ENCODE data around the gene CCN2.

Gene CCN2

DNA sequence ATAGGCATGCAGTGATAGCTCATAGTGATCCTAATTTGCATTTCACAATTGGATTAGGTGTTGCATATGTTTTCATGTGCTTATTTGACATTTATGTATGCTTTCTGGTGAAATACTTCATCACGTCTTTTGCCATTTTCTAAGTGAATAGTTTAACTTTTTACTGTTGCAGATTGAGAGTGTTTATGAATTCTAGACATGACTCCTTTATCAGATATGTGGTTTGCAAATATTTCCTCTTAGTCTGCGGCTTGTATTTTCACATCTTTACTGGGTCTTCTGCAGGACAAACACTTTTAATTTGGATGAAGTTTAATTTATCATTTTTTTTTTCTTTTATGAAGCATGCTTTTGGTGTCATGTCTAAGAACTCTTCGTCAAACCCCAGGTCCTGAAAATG, 39.2 kb downstream of the CCN2 start:
- in situ Hi-C loops (cut with MboI; ENCODE audit: low sequenced_read_pairs) = loop anchor here (10.0 to 25.0 kb wide), 3 partner anchors 217 to 600 kb away; partner anchors contain the start of gene STX7

DNA sequence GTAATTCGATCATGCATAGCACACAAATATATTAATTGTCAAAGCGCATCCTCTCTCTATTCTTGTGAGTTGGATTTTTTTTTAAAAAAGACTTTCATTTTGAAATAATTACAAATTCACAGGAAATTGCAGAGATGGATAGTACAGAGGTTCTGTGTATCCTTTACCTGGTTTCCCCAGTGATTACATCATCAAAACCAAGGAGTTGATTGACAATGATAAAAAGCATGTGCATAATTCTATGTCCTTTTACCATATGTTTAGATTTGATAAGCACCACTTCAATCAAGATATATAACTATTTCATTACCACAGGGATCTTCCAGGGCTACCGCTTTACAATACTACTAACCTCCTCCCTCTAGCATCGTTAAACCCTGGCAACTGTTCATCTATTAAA, 40.2 kb downstream of the CCN2 start:
- in situ Hi-C loops (cut with MboI; ENCODE audit: low sequenced_read_pairs) = loop anchor here (10.0 to 25.0 kb wide), 3 partner anchors 216 to 601 kb away; partner anchors contain the start of gene STX7

DNA sequence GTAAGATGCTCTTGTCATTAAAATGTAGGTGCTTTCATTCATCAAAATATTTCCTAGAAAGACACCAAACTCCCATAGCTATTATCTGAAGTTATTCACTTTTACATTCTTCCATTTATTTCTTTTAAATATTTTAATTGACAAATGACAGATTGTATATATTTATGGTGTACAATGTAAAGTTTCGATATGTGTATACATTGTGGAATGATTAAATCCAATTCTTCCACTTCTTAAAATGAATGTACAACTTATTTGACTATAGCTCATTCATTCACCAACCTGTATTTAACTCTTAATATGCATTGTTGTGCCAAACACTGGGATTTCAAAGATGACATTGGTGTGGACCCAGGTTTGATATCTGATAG, 41.0 kb downstream of the CCN2 start:
- in situ Hi-C loops (cut with MboI; ENCODE audit: low sequenced_read_pairs) = loop anchor here (10.0 to 25.0 kb wide), 3 partner anchors 215 to 602 kb away; partner anchors contain the start of gene STX7

DNA sequence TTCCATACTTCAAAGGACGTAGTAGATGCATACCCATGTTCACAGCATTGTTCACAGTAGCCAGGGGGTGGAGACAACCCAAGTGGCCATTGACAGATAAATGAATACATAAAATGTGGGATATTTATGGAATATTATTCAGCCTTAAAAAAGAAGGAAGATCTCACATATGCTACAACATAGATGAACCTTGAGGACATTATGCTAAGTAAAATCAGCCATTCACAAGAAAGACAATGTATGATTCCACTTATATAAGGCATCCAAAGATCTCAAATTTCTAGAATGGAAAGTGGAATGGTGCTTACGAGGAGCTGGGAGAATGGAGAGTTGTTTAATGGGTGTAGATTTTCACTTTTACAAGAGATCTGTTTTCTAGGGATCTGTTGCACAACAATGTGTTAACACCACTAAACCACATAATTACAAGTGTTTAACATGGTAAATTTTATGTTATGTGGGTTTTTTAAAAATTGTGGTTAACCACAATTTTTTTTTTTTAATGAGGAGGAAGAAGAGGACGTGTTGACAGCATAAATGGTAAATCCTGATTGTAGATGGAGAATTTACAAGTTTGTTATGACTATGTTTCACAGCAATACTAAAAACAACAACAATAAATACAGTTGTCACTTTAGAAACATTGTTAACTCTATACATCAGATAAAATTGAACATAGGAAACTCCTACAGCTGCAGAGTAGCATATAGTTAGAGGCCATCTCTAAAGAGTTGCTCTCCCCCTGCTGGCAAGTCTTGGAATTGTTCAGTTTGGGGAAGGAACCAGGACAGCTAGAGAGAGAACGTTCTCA, 41.6 kb downstream of the CCN2 start:
- in situ Hi-C loops (cut with MboI; ENCODE audit: low sequenced_read_pairs) = loop anchor here (10.0 to 25.0 kb wide), 3 partner anchors 215 to 603 kb away; partner anchors contain the start of gene STX7

DNA sequence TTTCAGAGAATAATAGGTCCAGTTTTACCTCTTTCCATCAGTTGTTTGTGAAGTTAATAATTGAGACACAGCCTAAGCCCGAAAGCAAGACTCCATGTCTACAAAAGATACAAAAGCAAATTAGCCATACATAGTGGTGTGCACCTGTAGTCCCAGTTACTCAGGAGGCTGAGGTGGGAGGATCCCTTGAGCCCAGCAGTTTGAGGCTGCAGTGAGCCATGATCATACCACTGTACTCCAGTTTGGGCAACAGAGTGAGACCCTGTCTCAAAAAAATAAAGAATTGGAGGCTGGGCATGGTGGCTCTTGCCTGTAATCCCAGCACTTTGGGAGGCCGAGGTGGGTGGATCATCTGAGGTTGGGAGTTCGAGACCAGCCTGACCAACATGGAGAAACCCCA, 42.4 kb downstream of the CCN2 start:
- in situ Hi-C loops (cut with MboI; ENCODE audit: low sequenced_read_pairs) = loop anchor here (25.0 kb wide), 2 partner anchors 304 to 604 kb away; partner anchors contain the start of gene STX7

DNA sequence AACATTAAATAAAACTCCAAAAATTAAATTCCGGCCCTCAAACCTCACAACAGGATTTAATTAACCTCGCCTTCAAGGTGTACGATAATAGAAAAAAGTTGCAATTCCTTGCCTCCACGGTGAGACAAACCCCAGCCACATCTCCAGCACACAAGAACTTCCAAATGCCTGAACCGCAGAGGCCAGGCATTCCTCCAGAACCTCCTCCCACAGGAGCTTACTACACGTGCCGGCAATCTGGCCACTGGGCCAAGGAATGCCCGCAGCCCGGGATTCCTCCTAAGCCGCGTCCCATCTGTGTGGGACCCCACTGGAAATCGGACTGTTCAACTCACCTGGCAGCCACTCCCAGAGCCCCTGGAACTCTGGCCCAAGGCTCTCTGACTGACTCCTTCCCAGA, 47.4 kb downstream of the CCN2 start:
- in situ Hi-C loops (cut with MboI; ENCODE audit: low sequenced_read_pairs) = loop anchor here (25.0 kb wide), 2 partner anchors 309 to 609 kb away; partner anchors contain the start of gene STX7

DNA sequence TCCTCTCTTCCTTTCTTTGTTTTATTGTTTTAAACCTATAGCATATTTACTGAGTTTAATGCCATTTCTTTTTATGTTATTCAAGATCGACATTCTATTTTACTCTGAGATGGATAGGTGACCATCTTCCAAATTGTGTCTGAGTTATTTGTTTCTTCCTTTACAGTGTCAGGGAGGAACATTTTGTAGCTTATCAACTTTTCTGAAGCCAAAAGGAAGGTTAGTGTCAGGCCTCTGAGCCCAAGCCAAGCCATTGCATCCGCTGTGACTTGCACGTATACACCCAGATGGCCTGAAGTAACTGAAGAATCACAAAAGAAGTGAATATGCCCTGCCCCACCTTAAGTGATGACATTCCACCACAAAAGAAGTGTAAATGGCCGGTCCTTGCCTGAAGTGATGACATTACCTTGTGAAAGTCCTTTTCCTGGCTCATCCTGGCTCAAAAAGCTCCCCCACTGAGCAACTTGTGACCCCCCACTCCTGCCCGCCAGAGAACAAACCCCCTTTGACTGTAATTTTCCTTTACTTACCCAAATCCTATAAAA, 49.8 kb downstream of the CCN2 start:
- in situ Hi-C loops (cut with MboI; ENCODE audit: low sequenced_read_pairs) = loop anchor here (25.0 kb wide), 2 partner anchors 311 to 611 kb away; partner anchors contain the start of gene STX7

DNA sequence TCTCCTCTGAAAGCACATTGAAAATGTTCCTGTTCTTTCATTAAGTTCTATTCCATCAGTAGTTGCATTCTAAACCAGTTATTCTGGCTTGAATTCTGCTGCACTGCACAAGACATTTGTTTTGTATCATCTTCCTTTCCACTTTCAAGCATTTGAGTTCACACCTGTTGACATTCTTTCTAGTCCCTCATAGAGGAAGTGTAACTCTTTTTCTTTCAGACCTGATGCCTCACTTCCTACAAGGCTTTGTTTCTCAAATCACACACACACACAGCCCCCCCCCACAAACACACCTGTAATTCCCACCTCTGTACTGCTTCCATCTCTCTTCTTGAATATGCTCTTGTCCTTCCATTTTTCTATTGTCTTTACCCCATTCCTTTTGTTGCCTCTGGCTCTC, 50.9 kb downstream of the CCN2 start:
- in situ Hi-C loops (cut with MboI; ENCODE audit: low sequenced_read_pairs) = loop anchor here (25.0 kb wide), 2 partner anchors 312 to 612 kb away; partner anchors contain the start of gene STX7

DNA sequence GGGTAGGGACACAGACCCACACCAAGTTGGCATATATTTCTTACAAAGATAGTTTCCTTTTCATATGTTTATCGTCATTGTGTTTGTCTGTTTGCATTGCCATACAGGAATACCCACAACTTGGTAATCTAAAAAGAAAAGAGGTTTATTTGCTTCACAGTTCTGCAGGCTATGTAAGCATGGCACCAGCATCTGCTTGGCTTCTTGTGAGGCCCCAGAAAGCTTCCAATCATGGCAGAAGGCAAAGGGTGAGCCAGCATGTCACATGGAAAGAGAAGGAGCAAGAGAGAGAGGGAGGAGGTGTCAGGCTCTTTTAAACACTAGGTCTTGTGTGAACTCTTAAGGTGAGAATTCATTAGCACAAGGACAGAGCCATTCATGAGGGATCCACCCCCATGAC, 52.5 kb downstream of the CCN2 start:
- in situ Hi-C loops (cut with MboI; ENCODE audit: low sequenced_read_pairs) = no loop called here

Data from HL-60/S4 treated with phorbol 12-myristate 13-acetate at 8.2 ng/mL for 4 days and 3 days (cell line).